Bronchial epithelial cell (primary cell): Measurements from ENCODE around the gene SPATS2L. TPM values are rescaled to one million over a fixed set of nuclear protein-coding genes. Genes with fewer than 3 reads are reported as not detected.

Experiments
- DNase-seq: peaks from one replicate; pipeline ENCODE4 v3.0.0-alpha.2; 2010; ENCODE audit warnings: low read depth
- FAIRE-seq: peaks from 2 replicates; lab custom pipeline; 2011; peaks lifted over from hg19 to GRCh38; lab: Jason Lieb, UNC
- H3K27me3 ChIP-seq: 2 replicates; pipeline ENCODE4 v1.5.1; 2011; ENCODE audit warnings: low read length; ENCODE audit not compliant: control insufficient read depth, insufficient read depth
- H3K36me3 ChIP-seq: 2 replicates; pipeline ENCODE4 v1.5.1; 2011; ENCODE audit warnings: low read length; ENCODE audit not compliant: control insufficient read depth, insufficient read depth
- H3K4me3 ChIP-seq: 2 replicates; pipeline ENCODE4 v1.5.1; 2011; ENCODE audit warnings: mild to moderate bottlenecking, low read depth, low read length, control low read depth
- total RNA-seq: library from RNA; depleted of rRNA; stranded (reverse); fragments of >200 nt; gene quantifications from 2 replicates; pipeline ENCODE4 v1.2.1, GENCODE V29; 2014
- TF ChIP-seq, protein P1 (sequence below): IDR thresholded peaks from 2 replicates; pipeline ENCODE4 v1.5.1; 2011; ENCODE audit warnings: mild to moderate bottlenecking, moderate library complexity, low read length, control low read depth, inconsistent platforms; ENCODE audit not compliant: insufficient read depth, severe bottlenecking

SPATS2L gene
- total RNA-seq, 1 donor from 2014 or later, result 37.6 TPM

DNA sequence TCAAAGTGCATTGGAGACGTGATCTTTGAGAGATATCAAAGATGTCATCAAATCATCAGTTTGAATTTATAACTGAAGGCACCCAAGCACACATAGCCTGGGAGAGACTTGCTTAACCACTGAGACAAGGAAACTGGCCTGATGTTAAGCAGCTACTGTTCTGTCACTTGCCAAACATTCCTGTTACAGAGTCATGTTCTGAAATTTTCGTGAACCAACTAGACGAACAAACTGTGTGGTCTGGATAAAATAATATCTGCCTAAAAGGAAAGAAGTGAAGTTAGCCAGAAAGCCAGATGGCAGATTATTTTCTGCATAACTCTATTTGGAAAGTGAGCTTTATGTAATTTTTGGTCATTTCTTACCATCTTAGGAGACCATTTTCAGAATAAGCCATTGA, 51.4 kb downstream of the SPATS2L start:
- FAIRE-seq, result no peak
- no peak for DNase-seq
- Histone ChIP-seq H3K4me3 (no peak overlapping the region), H3K27me3 (no peaks in the 10 kb centered on the region), H3K36me3 (peaks cover 6% of the 10 kb centered on the region)
- TF ChIP-seq, protein P1, sequence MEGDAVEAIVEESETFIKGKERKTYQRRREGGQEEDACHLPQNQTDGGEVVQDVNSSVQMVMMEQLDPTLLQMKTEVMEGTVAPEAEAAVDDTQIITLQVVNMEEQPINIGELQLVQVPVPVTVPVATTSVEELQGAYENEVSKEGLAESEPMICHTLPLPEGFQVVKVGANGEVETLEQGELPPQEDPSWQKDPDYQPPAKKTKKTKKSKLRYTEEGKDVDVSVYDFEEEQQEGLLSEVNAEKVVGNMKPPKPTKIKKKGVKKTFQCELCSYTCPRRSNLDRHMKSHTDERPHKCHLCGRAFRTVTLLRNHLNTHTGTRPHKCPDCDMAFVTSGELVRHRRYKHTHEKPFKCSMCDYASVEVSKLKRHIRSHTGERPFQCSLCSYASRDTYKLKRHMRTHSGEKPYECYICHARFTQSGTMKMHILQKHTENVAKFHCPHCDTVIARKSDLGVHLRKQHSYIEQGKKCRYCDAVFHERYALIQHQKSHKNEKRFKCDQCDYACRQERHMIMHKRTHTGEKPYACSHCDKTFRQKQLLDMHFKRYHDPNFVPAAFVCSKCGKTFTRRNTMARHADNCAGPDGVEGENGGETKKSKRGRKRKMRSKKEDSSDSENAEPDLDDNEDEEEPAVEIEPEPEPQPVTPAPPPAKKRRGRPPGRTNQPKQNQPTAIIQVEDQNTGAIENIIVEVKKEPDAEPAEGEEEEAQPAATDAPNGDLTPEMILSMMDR, result no peak

DNA sequence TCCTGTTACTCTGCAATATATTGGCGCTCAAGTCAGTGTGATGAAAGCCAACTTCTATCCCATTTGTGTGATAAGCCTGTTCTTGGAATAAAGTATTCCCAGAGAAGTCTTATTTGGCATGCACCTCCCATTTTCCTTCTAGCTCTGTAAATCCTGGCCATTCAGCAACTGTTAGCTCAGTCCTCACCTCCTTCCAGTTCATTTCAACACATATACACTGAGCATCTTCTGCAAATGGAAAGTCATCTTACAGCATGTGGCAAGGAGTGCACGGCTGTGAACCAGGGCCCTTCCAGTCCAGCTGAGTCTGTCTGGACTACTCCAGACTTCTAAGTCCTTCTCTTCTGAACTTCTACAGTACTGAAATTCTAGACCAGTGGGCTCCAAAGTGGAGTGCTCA, 53.1 kb downstream of the SPATS2L start:
- no peak for FAIRE-seq
- TF ChIP-seq, protein P1, result no peak

DNA sequence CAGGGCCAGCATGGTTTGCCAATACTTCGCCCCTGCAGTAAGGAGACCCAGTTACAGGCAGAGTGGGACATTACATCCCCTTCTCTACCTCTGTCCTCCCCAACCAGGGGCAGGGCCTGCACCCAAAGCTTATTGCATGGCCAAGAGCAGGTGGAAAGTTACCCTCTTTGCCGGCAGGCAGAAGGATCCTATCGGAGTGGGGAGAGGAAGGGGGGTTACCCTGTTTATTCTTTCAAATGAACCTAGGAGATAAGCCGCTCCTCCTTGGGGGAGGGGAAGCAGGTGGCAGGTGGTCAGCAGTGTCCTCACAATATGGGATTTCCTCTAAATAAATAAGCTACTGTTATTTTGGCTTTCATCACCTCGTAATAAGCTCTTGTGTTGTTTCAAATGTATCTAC, 53.9 kb downstream of the SPATS2L start:
- no peaks in the 10 kb centered on the region for H3K27me3 ChIP-seq
- peaks cover 4% of the 10 kb centered on the region for H3K36me3 ChIP-seq
- no peak for FAIRE-seq
- DNase-seq, result no peak
- no peak overlapping the region for H3K4me3 ChIP-seq
- TF ChIP-seq, protein P1, result no peak

More for the DNA sequence above, 53.1 kb downstream of the SPATS2L start:
- Histone ChIP-seq H3K4me3 (no peak overlapping the region), H3K27me3 (no peaks in the 10 kb centered on the region), H3K36me3 (peaks cover 6% of the 10 kb centered on the region)
- DNase-seq, result no peak

DNA sequence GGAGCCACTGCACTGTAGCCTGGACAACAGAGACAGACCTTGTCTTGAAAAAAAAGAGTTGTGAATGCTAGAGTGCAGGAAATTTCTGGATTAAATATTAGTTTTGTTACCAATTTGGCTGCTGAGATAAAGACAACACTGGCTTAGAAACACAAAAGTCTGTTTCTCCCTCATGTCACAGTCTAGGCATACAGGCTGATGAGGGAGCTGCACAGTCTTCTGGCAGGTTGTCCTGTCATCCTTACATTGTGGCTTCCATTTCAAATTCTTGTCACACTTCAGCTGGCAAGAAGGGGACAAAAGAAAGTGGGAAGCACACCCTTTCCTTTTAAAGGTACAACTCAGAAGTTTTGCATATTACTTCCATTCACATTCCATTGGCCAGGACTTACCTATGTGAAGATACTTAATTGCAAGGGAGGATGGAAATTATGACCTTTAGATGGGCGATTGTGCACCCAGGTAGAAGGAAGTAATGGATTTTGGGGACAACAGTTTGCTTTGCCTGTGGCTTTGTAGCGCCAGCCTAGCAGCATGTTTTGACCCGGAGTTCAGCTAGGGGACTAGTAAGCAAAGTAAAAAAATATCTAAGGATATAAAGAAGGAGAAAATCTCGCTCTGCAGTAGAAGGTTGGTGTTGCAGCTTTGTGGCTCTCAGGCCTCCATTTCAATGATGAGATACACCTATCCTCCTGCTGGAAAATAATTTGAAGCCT, 55.9 kb downstream of the SPATS2L start:
- Histone ChIP-seq H3K36me3 (peaks cover 4% of the 10 kb centered on the region), H3K27me3 (no peaks in the 10 kb centered on the region), H3K4me3 (no peak overlapping the region)
- DNase-seq, result no peak
- FAIRE-seq, result no peak
- TF ChIP-seq, protein P1, result no peak

DNA sequence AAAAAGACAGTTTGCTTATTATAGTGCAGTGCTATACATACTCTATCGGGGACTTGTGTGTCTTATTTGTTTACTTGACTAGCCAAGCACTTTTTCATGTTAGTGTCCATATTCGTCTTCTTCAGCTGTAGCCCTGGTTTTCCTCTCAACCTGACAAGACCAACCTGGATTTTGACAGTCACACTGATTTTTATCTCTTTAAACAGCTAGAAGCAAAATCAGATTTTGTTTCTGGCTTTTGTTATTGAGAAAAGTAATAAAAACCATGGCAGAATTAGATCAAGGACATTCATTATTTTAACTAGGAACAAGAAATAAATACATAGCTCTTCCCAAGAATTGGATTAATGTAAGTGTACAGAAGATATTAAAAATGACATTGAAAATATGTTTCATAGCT, 56.8 kb downstream of the SPATS2L start:
- H3K36me3 ChIP-seq, result peaks cover 4% of the 10 kb centered on the region
- TF ChIP-seq, protein P1, result no peak
- no peak overlapping the region for H3K4me3 ChIP-seq
- DNase-seq (no peak), FAIRE-seq (no peak)
- H3K27me3 ChIP-seq, result no peaks in the 10 kb centered on the region

DNA sequence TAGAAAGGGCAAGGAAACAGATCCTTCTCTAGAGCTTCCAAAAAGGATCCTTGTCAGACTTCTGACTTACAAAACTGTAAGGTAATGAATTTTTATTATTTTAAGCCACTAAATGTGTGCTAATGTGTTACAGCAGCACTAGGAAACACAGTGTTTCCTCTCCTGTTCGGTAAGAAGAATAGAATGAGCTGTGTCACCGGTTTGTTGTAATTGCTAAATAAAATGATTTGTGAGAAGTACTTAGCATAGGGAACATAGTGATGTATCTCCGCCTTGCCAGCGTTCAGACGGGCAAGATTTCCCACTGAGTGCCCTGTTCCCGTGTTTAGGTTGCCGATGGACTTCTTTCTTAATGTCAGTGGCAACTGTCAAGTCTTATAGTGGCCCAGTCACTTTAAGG, 57.6 kb downstream of the SPATS2L start:
- Histone ChIP-seq H3K36me3 (peaks cover 4% of the 10 kb centered on the region), H3K27me3 (no peaks in the 10 kb centered on the region), H3K4me3 (no peak overlapping the region)
- FAIRE-seq (no peak), DNase-seq (no peak)
- TF ChIP-seq, protein P1, result no peak
